H9 (cell line): ENCODE data around the gene ENGASE. TPM values are rescaled to one million over a fixed set of nuclear protein-coding genes. Genes with fewer than 3 reads are reported as not detected.

Source experiments
- DNase-seq: peaks from one replicate; pipeline ENCODE4 v3.0.0-alpha.2; 2017
- H2AFZ ChIP-seq: one replicate; pipeline ENCODE4 v1.6.1; 2013; ENCODE audit warnings: mild to moderate bottlenecking, low read length, control low read depth, moderate library complexity
- H2AK5ac ChIP-seq: 2 replicates; pipeline ENCODE4 v1.6.1; 2013; ENCODE audit warnings: low read length, control low read depth, mixed read lengths; ENCODE audit not compliant: insufficient read length
- H2BK120ac ChIP-seq: one replicate; pipeline ENCODE4 v1.6.1; 2013; ENCODE audit warnings: low read depth, mild to moderate bottlenecking, low read length, control low read depth, inconsistent platforms; ENCODE audit not compliant: poor library complexity, severe bottlenecking
- H2BK12ac ChIP-seq: 2 replicates; pipeline ENCODE4 v1.6.1; 2013; ENCODE audit warnings: low read length, control low read depth, mixed read lengths, low read depth; ENCODE audit not compliant: insufficient read length
- H2BK15ac ChIP-seq: 2 replicates; pipeline ENCODE4 v1.6.1; 2013; ENCODE audit warnings: low read depth, low read length, control low read depth
- H2BK20ac ChIP-seq: one replicate; pipeline ENCODE4 v1.6.1; 2013; ENCODE audit warnings: low read depth, mild to moderate bottlenecking, low read length, control low read depth, inconsistent platforms; ENCODE audit not compliant: poor library complexity, severe bottlenecking
- H2BK5ac ChIP-seq: 2 replicates; pipeline ENCODE4 v1.6.1; 2013; ENCODE audit warnings: low read length, control low read depth, mixed read lengths; ENCODE audit not compliant: insufficient read length
- H3K14ac ChIP-seq: 2 replicates; pipeline ENCODE4 v1.6.1; 2013; ENCODE audit warnings: low read length, control low read depth; ENCODE audit not compliant: insufficient read depth
- H3K18ac ChIP-seq: 2 replicates; pipeline ENCODE4 v1.6.1; 2013; ENCODE audit warnings: low read depth, mild to moderate bottlenecking, mixed read lengths, low read length, control low read depth; ENCODE audit not compliant: insufficient read length
- H3K23ac ChIP-seq: 2 replicates; pipeline ENCODE4 v1.6.1; 2013; ENCODE audit warnings: low read length, control low read depth, mixed read lengths, low read depth; ENCODE audit not compliant: insufficient read length
- H3K23me2 ChIP-seq: 2 replicates; pipeline ENCODE4 v1.6.1; 2013; ENCODE audit warnings: low read depth, mild to moderate bottlenecking, mixed read lengths, low read length, control low read depth; ENCODE audit not compliant: insufficient read length, poor library complexity, severe bottlenecking
- H3K27ac ChIP-seq: 2 replicates; pipeline ENCODE4 v1.5.1; 2013; ENCODE audit warnings: low read length, control low read depth, mixed read lengths, low read depth; ENCODE audit not compliant: insufficient read length
- H3K27me3 ChIP-seq: 2 replicates; pipeline ENCODE4 v1.6.1; 2013; ENCODE audit warnings: low read length, control low read depth, inconsistent platforms; ENCODE audit not compliant: insufficient read depth
- H3K4ac ChIP-seq: 2 replicates; pipeline ENCODE4 v1.6.1; 2013; ENCODE audit warnings: low read depth, mild to moderate bottlenecking, control low read depth, inconsistent platforms, low read length, moderate library complexity
- H3K4me1 ChIP-seq: 2 replicates; pipeline ENCODE4 v1.6.1; 2013; ENCODE audit warnings: low read length, control low read depth, inconsistent platforms; ENCODE audit not compliant: insufficient read depth
- H3K4me2 ChIP-seq: 2 replicates; pipeline ENCODE4 v1.6.1; 2013; ENCODE audit warnings: low read length, control low read depth, mixed read lengths; ENCODE audit not compliant: insufficient read length, insufficient read depth
- H3K56ac ChIP-seq: 2 replicates; pipeline ENCODE4 v1.6.1; 2013; ENCODE audit warnings: low read depth, mild to moderate bottlenecking, mixed read lengths, low read length, control low read depth; ENCODE audit not compliant: insufficient read length
- H3K79me1 ChIP-seq: 2 replicates; pipeline ENCODE4 v1.6.1; 2013; ENCODE audit warnings: low read depth, mild to moderate bottlenecking, moderate library complexity, low read length, control low read depth, inconsistent platforms; ENCODE audit not compliant: insufficient read depth, poor library complexity, severe bottlenecking
- H3K79me2 ChIP-seq: 2 replicates; pipeline ENCODE4 v1.6.1; 2013; ENCODE audit warnings: low read length, control low read depth, inconsistent platforms; ENCODE audit not compliant: insufficient read depth
- H3K9ac ChIP-seq: 2 replicates; pipeline ENCODE4 v1.6.1; 2013; ENCODE audit warnings: low read length, control low read depth, mixed read lengths; ENCODE audit not compliant: insufficient read length; ENCODE audit errors: extremely low read depth
- H3K9me3 ChIP-seq: one replicate; pipeline ENCODE4 v1.6.1; 2013; ENCODE audit warnings: low read depth, low read length, inconsistent platforms; ENCODE audit not compliant: control insufficient read depth
- H3T11ph ChIP-seq: one replicate; pipeline ENCODE4 v1.6.1; 2013; ENCODE audit warnings: mild to moderate bottlenecking, low read length, control low read depth, inconsistent platforms
- H4K20me1 ChIP-seq: one replicate; pipeline ENCODE4 v1.6.1; 2013; ENCODE audit not compliant: control insufficient read depth, insufficient read length, insufficient read depth
- H4K5ac ChIP-seq: 2 replicates; pipeline ENCODE4 v1.6.1; 2013; ENCODE audit warnings: low read depth, mild to moderate bottlenecking, mixed read lengths, low read length, control low read depth; ENCODE audit not compliant: insufficient read length
- H4K8ac ChIP-seq: replicated peaks from 2 replicates; pipeline ENCODE4 v1.6.1; 2013; ENCODE audit warnings: low read length, control low read depth, mixed read lengths, low read depth; ENCODE audit not compliant: insufficient read length
- H4K91ac ChIP-seq: 2 replicates; pipeline ENCODE4 v1.6.1; 2013; ENCODE audit warnings: low read depth, mild to moderate bottlenecking, moderate library complexity, mixed read lengths, low read length, control low read depth; ENCODE audit not compliant: insufficient read length
- H3K27ac Mint-ChIP-seq, 3 experiments: 2 replicates in 2 of 3; 3 replicates in 1 of 3; pipeline ENCODE4 v1.8.0; 2020 to 2021; ENCODE audit warnings: mixed read lengths in 3 of 3, mild to moderate bottlenecking in 1 of 3, moderate library complexity in 1 of 3
- H3K27me3 Mint-ChIP-seq: 2 replicates; pipeline ENCODE4 v1.8.0; 2021; ENCODE audit warnings: low read depth, mild to moderate bottlenecking, moderate library complexity, mixed read lengths
- H3K36me3 Mint-ChIP-seq, 3 experiments: 2 replicates in 2 of 3; 3 replicates in 1 of 3; pipeline ENCODE4 v1.8.0; 2020 to 2021; ENCODE audit warnings: low read depth in 3 of 3, mixed read lengths in 3 of 3; ENCODE audit not compliant: insufficient read depth in 1 of 3
- H3K4me1 Mint-ChIP-seq, 2 experiments: 2 replicates each; pipeline ENCODE4 v1.8.0; 2020; ENCODE audit warnings: mixed read lengths in 2 of 2
- H3K4me3 Mint-ChIP-seq, 2 experiments: 2 replicates in 1 of 2; 3 replicates in 1 of 2; pipeline ENCODE4 v1.8.0; 2020 to 2021; ENCODE audit warnings: mild to moderate bottlenecking in 2 of 2, mixed read lengths in 2 of 2, moderate library complexity in 1 of 2
- H3K9me3 Mint-ChIP-seq, 2 experiments: 2 replicates in 1 of 2; 3 replicates in 1 of 2; pipeline ENCODE4 v1.8.0; 2020; ENCODE audit warnings: mild to moderate bottlenecking in 2 of 2, mixed read lengths in 2 of 2, moderate library complexity in 1 of 2
- WGBS: extraction: QIAGEN DNeasy Blood & Tissue Kit; methylation state at CpG from one replicate; pipeline ENCODE4 v1.1.7; 2013; ENCODE audit warnings: missing lambda C conversion rate, low lambda C conversion rate, mixed read lengths; ENCODE audit not compliant: insufficient read length; ENCODE audit errors: extremely low coverage; 5-methylcytosine and 5-hydroxymethylcytosine counted together
- total RNA-seq: library from RNA; stranded (reverse); gene quantifications from 2 replicates; pipeline ENCODE4 v1.2.1, GENCODE V29; 2021
- TF ChIP-seq, protein P1 (sequence below): fragments of 200-600 bp; sonication (generic); conservative IDR thresholded peaks from 3 replicates; pipeline ENCODE4 v1.8.0; 2021; ENCODE audit warnings: antibody characterized with exemption, mild to moderate bottlenecking

ENGASE gene
- total RNA-seq, 1 experiment from 2014 or later, result 20.6 TPM

DNA sequence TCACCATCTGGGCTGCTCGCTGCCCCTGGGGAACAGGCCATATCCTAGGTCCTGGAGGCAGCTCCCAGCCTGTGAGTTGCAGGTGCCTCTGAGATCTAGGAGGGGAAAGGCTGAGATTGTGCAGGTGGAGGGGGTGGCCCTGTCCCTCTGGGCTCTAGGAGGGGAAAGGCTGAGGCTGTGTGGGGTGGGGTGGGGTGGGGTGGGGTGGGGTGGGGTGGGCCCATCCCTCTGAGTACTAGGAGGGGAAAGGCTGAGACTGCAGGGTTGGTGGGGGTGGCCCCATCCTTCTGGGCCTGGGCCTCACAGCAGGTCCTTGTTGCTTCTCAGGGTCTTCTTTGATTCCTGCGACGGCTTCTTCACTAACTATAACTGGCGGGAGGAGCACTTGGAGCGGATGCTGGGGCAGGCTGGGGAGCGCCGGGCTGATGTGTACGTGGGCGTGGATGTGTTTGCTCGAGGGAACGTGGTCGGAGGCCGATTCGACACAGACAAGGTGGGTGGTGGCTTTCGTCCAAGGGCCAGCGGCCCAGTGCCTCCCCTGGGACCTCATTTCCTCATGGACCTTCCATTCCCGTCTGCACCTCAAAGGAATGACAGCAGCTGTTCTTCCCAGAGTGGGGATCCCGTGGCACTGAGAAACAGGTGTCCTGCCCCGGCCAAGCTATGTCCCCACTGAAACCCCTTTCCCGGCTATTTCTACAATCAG, 7.1 kb downstream of the ENGASE start:
- H3K23me2 ChIP-seq, result no peaks in the 10 kb centered on the region
- H3K27me3 Mint-ChIP-seq, result no peaks in the 10 kb centered on the region; the same call in 1 of the 2 replicates
- H3K27ac Mint-ChIP-seq, result peak overlapping the region in 1 of 3 experiments; percentile 91; a peak in 2 of 7 replicates
- H2AFZ ChIP-seq, result no peak overlapping the region
- peaks cover 0 to 3% of the 10 kb centered on the region in 2 experiments; a peak in 2 of 5 replicates for H3K9me3 Mint-ChIP-seq
- no peaks in the 10 kb centered on the region for H3K79me1 ChIP-seq
- H3K4me3 Mint-ChIP-seq, result peak overlapping the region in 1 of 2 experiments; percentile 59; a peak in 1 of 5 replicates
- no peak overlapping the region for H3K56ac ChIP-seq
- H3K18ac ChIP-seq, result no peak overlapping the region
- TF ChIP-seq, protein P1, sequence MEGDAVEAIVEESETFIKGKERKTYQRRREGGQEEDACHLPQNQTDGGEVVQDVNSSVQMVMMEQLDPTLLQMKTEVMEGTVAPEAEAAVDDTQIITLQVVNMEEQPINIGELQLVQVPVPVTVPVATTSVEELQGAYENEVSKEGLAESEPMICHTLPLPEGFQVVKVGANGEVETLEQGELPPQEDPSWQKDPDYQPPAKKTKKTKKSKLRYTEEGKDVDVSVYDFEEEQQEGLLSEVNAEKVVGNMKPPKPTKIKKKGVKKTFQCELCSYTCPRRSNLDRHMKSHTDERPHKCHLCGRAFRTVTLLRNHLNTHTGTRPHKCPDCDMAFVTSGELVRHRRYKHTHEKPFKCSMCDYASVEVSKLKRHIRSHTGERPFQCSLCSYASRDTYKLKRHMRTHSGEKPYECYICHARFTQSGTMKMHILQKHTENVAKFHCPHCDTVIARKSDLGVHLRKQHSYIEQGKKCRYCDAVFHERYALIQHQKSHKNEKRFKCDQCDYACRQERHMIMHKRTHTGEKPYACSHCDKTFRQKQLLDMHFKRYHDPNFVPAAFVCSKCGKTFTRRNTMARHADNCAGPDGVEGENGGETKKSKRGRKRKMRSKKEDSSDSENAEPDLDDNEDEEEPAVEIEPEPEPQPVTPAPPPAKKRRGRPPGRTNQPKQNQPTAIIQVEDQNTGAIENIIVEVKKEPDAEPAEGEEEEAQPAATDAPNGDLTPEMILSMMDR, result no peak
- H2BK12ac ChIP-seq, result no peak overlapping the region
- no peak overlapping the region for H4K91ac ChIP-seq
- H3K23ac ChIP-seq, result no peak overlapping the region
- H3K79me2 ChIP-seq, result no peaks in the 10 kb centered on the region
- H4K5ac ChIP-seq, result no peak overlapping the region
- WGBS, result no CpG with 5 or more reads among the region's 20 CpGs
- H3K36me3 Mint-ChIP-seq, result peaks cover 15 to 52% (median 40%) of the 10 kb centered on the region in 3 experiments
- H3T11ph ChIP-seq, result no peak overlapping the region
- no peaks in the 10 kb centered on the region for H4K20me1 ChIP-seq
- H3K27ac ChIP-seq, result no peak overlapping the region
- H3K4me1 ChIP-seq, result no peaks in the 10 kb centered on the region
- no peaks in the 10 kb centered on the region for H3K9me3 ChIP-seq
- H2BK15ac ChIP-seq, result no peak overlapping the region
- H2BK20ac ChIP-seq, result no peak overlapping the region
- H3K27me3 ChIP-seq, result no peaks in the 10 kb centered on the region
- H2BK5ac ChIP-seq, result no peak overlapping the region
- no peak overlapping the region for H2AK5ac ChIP-seq
- H3K14ac ChIP-seq, result no peak overlapping the region
- H4K8ac ChIP-seq, result no peak overlapping the region
- no peak overlapping the region for H3K4me2 ChIP-seq
- no peak overlapping the region for H3K4ac ChIP-seq
- no peak overlapping the region for H3K9ac ChIP-seq
- no peaks in the 10 kb centered on the region for H3K4me1 Mint-ChIP-seq
- DNase-seq, result no peak
- H2BK120ac ChIP-seq, result no peak overlapping the region
